Breast epithelium (tissue), 4 donors: ENCODE measurements around the gene VCX3A. TPM values are rescaled to one million over a fixed set of nuclear protein-coding genes. Genes with fewer than 3 reads are reported as not detected.

Source experiments
- DNase-seq, 2 donors: peaks; one replicate each; pipeline ENCODE4 v3.0.0-alpha.2; 2019; ENCODE audit warnings: low spot score in 2 of 2
- H3K27ac ChIP-seq, 2 donors: fragments of 200-600 bp; sonication (generic) in 1 of 2; one replicate each; pipeline ENCODE4 v1.5.1; 2016 to 2019; ENCODE audit warnings: mild to moderate bottlenecking in 1 of 2
- H3K27me3 ChIP-seq, 2 donors: fragments of 200-600 bp; sonication (generic) in 1 of 2; one replicate each; pipeline versions ENCODE4 v1.5.1 to v1.6.0; 2017 to 2019; ENCODE audit warnings: control low read depth in 1 of 2, mild to moderate bottlenecking in 1 of 2
- H3K36me3 ChIP-seq: fragments of 200-600 bp; one replicate; pipeline ENCODE4 v1.5.1; 2019
- H3K4me1 ChIP-seq, 2 donors: fragments of 200-600 bp; sonication (generic); one replicate each; pipeline ENCODE4 v1.5.1; 2016 to 2019; ENCODE audit warnings: control low read depth in 1 of 2
- H3K4me3 ChIP-seq, 3 donors: fragments of 200-600 bp; sonication (generic); 1 replicate in 2 of 3; 2 replicates in 1 of 3; pipeline ENCODE4 v1.5.1; 2016 to 2019; ENCODE audit warnings: mild to moderate bottlenecking in 3 of 3, moderate library complexity in 2 of 3
- H3K9me3 ChIP-seq, 2 donors: fragments of 200-600 bp; sonication (generic) in 1 of 2; one replicate each; pipeline ENCODE4 v1.5.1; 2016 to 2019; ENCODE audit warnings: control low read depth in 1 of 2
- CTCF ChIP-seq, 3 donors: fragments of 450-650 bp; IDR thresholded peaks; one replicate each; pipeline ENCODE4 v1.5.1; 2016 to 2017; ENCODE audit warnings: antibody characterized with exemption in 3 of 3, mild to moderate bottlenecking in 3 of 3, moderate library complexity in 3 of 3
- POLR2A ChIP-seq: fragments of 450-650 bp; IDR thresholded peaks from one replicate; pipeline ENCODE4 v1.6.1; 2016; ENCODE audit warnings: antibody characterized with exemption, mild to moderate bottlenecking, moderate library complexity
- POLR2AphosphoS5 ChIP-seq, 3 donors: sonication (generic); formaldehyde crosslinking; IDR thresholded peaks; one replicate each; pipeline ENCODE4 v1.6.1; 2017; ENCODE audit warnings: antibody characterized with exemption in 3 of 3
- intact Hi-C: fragments of 100-400 bp; cut with DNase I; formaldehyde crosslinking; loops from one replicate; pipeline ENCODE4 v1.15.1; 2023; ENCODE audit warnings: low total_unique reads
- total RNA-seq, 3 donors: library from RNA; depleted of rRNA; stranded (reverse); fragments of >200 nt; gene quantifications; one replicate each; pipeline ENCODE4 v1.1.0, GENCODE V29; 2016

VCX3A gene
- total RNA-seq, 3 donors from 2014 or later, result not detected

GRCh38 chrX:6545712-6546111 lies 10.8 kb upstream of the VCX3A start:
- intact Hi-C loops, result no loop called here
- Histone ChIP-seq H3K9me3 (peaks cover 0 to 18% of the 10 kb centered on the region in 2 donors), H3K27me3 (peaks cover 0 to 2% of the 10 kb centered on the region in 2 donors), H3K27ac (no peak overlapping the region), H3K4me3 (no peak overlapping the region), H3K4me1 (no peaks in the 10 kb centered on the region), H3K36me3 (no peaks in the 10 kb centered on the region)
- no peak for TF ChIP-seq POLR2A
- TF ChIP-seq CTCF (IDR thresholded peaks at IDR 0.05), result no peak
- no peak for TF ChIP-seq POLR2AphosphoS5 (IDR thresholded peaks at IDR 0.05)
- DNase-seq, result no peak

- Histone ChIP-seq H3K9me3 (peaks cover 0 to 11% of the 10 kb centered on the region in 2 donors), H3K27me3 (no peaks in the 10 kb centered on the region), H3K27ac (no peak overlapping the region), H3K36me3 (no peaks in the 10 kb centered on the region), H3K4me3 (no peak overlapping the region), H3K4me1 (no peaks in the 10 kb centered on the region)
- TF ChIP-seq CTCF (IDR thresholded peaks at IDR 0.05) (no peak), POLR2AphosphoS5 (IDR thresholded peaks at IDR 0.05) (no peak), POLR2A (no peak)
- intact Hi-C loops, result no loop called here
- DNase-seq, result no peak
Measured at GRCh38 chrX:6526564-6527136, 8.3 kb downstream of the VCX3A start.

GRCh38 chrX:6517376-6517775 lies 17.5 kb downstream of the VCX3A start:
- TF ChIP-seq POLR2A, result no peak
- no peak for TF ChIP-seq CTCF (IDR thresholded peaks at IDR 0.05)
- TF ChIP-seq POLR2AphosphoS5 (IDR thresholded peaks at IDR 0.05), result no peak
- DNase-seq, result no peak
- Histone ChIP-seq H3K4me3 (no peak overlapping the region), H3K4me1 (no peaks in the 10 kb centered on the region), H3K27me3 (no peaks in the 10 kb centered on the region), H3K27ac (no peak overlapping the region), H3K9me3 (no peaks in the 10 kb centered on the region), H3K36me3 (no peaks in the 10 kb centered on the region)
- intact Hi-C loops, result no loop called here

GRCh38 chrX:6506444-6506843 lies 28.5 kb downstream of the VCX3A start:
- intact Hi-C loops, result no loop called here
- Histone ChIP-seq H3K27me3 (no peaks in the 10 kb centered on the region), H3K27ac (no peak overlapping the region), H3K36me3 (no peaks in the 10 kb centered on the region), H3K4me3 (no peak overlapping the region), H3K4me1 (no peaks in the 10 kb centered on the region), H3K9me3 (peaks cover 0 to 12% of the 10 kb centered on the region in 2 donors)
- DNase-seq, result no peak
- TF ChIP-seq POLR2A (no peak), CTCF (IDR thresholded peaks at IDR 0.05) (no peak), POLR2AphosphoS5 (IDR thresholded peaks at IDR 0.05) (no peak)

GRCh38 chrX:6505960-6506359 lies 29.0 kb downstream of the VCX3A start:
- Histone ChIP-seq H3K4me1 (no peaks in the 10 kb centered on the region), H3K36me3 (no peaks in the 10 kb centered on the region), H3K27ac (no peak overlapping the region), H3K4me3 (no peak overlapping the region), H3K27me3 (no peaks in the 10 kb centered on the region), H3K9me3 (peaks cover 0 to 9% of the 10 kb centered on the region in 2 donors)
- intact Hi-C loops, result no loop called here
- no peak for DNase-seq
- TF ChIP-seq POLR2AphosphoS5 (IDR thresholded peaks at IDR 0.05) (no peak), CTCF (IDR thresholded peaks at IDR 0.05) (no peak), POLR2A (no peak)
